Hepatocyte (in vitro differentiated cells): ENCODE results near the gene ARID2. TPM values are rescaled to one million over a fixed set of nuclear protein-coding genes. Genes with fewer than 3 reads are reported as not detected.

Experiments
- DNase-seq: peaks from one replicate; pipeline ENCODE4 v3.0.0-alpha.2; 2016; ENCODE audit warnings: low spot score
- H2AFZ ChIP-seq: fragments of 200-600 bp; sonication (generic); 2 replicates; pipeline ENCODE4 v1.6.0; 2016; ENCODE audit warnings: antibody characterized with exemption, mild to moderate bottlenecking
- H3K27ac ChIP-seq: fragments of 200-600 bp; sonication (generic); 2 replicates; pipeline ENCODE4 v1.5.1; 2016; ENCODE audit warnings: mild to moderate bottlenecking
- H3K27me3 ChIP-seq: fragments of 200-600 bp; sonication (generic); 2 replicates; pipeline ENCODE4 v1.6.1; 2016
- H3K36me3 ChIP-seq: fragments of 200-600 bp; sonication (generic); replicated peaks from 2 replicates; pipeline ENCODE4 v1.5.1; 2016; ENCODE audit warnings: low read depth; ENCODE audit not compliant: insufficient read depth
- H3K4me1 ChIP-seq: fragments of 200-600 bp; sonication (generic); 2 replicates; pipeline ENCODE4 v1.5.1; 2016; ENCODE audit warnings: mild to moderate bottlenecking, moderate library complexity; ENCODE audit not compliant: insufficient read depth
- H3K4me2 ChIP-seq: fragments of 200-600 bp; sonication (generic); 2 replicates; pipeline ENCODE4 v1.6.0; 2016
- H3K4me3 ChIP-seq: fragments of 200-600 bp; sonication (generic); 2 replicates; pipeline ENCODE4 v1.5.1; 2016; ENCODE audit warnings: mild to moderate bottlenecking
- H3K79me2 ChIP-seq: fragments of 200-600 bp; sonication (generic); 2 replicates; pipeline ENCODE4 v1.6.0; 2017; ENCODE audit warnings: mild to moderate bottlenecking
- H3K9me2 ChIP-seq: fragments of 200-600 bp; sonication (generic); replicated peaks from 2 replicates; pipeline ENCODE4 v1.6.0; 2017; ENCODE audit warnings: mild to moderate bottlenecking; ENCODE audit not compliant: insufficient read depth
- H3K9me3 ChIP-seq: fragments of 200-600 bp; sonication (generic); 2 replicates; pipeline ENCODE4 v1.5.1; 2016; ENCODE audit warnings: low read depth, mild to moderate bottlenecking
- H4K20me1 ChIP-seq: fragments of 200-600 bp; sonication (generic); 2 replicates; pipeline ENCODE4 v1.6.0; 2016; ENCODE audit warnings: mild to moderate bottlenecking; ENCODE audit not compliant: insufficient read depth, poor library complexity, severe bottlenecking
- CTCF ChIP-seq: fragments of 200-600 bp; sonication (generic); IDR thresholded peaks from 2 replicates; pipeline ENCODE4 v1.5.1; 2016; ENCODE audit warnings: antibody characterized with exemption, mild to moderate bottlenecking; ENCODE audit not compliant: poor library complexity
- EZH2 ChIP-seq: fragments of 200-600 bp; sonication (generic); IDR thresholded peaks from 2 replicates; pipeline ENCODE4 v1.6.1; 2016; ENCODE audit warnings: antibody characterized with exemption, mild to moderate bottlenecking, borderline replicate concordance
- EZH2phosphoT487 ChIP-seq: fragments of 200-600 bp; sonication (generic); IDR thresholded peaks from one replicate; pipeline ENCODE4 v1.6.1; 2018; ENCODE audit warnings: antibody characterized with exemption, mild to moderate bottlenecking, low read depth, moderate library complexity; ENCODE audit not compliant: unreplicated experiment, severe bottlenecking
- WGBS: methylation state at CpG from one replicate; pipeline ENCODE4 v1.1.6; 2016; ENCODE audit warnings: low lambda C conversion rate; ENCODE audit errors: missing lambda C conversion rate; 5-methylcytosine and 5-hydroxymethylcytosine counted together
- polyA plus RNA-seq: library from polyadenylated mRNA; unstranded; fragments of >200 nt; fragmentation: Nextera tagmentation; extraction: Ambion mirVana; gene quantifications from 2 replicates; pipeline ENCODE4 v1.2.1, GENCODE V29; 2016
- total RNA-seq: library from RNA; depleted of rRNA; stranded (reverse); fragments of >200 nt; gene quantifications from 2 replicates; pipeline ENCODE4 v1.2.3, GENCODE V29; 2014

The ARID2 gene
- total RNA-seq: 26.8 and 29.7 TPM in 2 replicates
- 11.9 and 13.2 TPM in 2 replicates for polyA plus RNA-seq

- H3K4me3 ChIP-seq: peak within 1 kb of the TSS; percentile 92
- H3K9me2 ChIP-seq: no peaks in the 10 kb centered on the region
- peak within 1 kb of the TSS; percentile 85 for H3K4me2 ChIP-seq
- TF ChIP-seq CTCF (no peak), EZH2phosphoT487 (no peak), EZH2 (no peak)
- peak within 1 kb of the TSS; percentile 100 for H3K27ac ChIP-seq
- peaks cover 56% of the 10 kb centered on the region for H3K79me2 ChIP-seq
- no peaks in the 10 kb centered on the region for H3K9me3 ChIP-seq
- no peaks in the 10 kb centered on the region for H3K27me3 ChIP-seq
- peak within 1 kb of the TSS; percentile 91 for H2AFZ ChIP-seq
- peaks cover 25% of the 10 kb centered on the region for H3K4me1 ChIP-seq
- peaks cover 20% of the 10 kb centered on the region for H4K20me1 ChIP-seq
- WGBS: 2% methylated on average over 39 of the region's 88 CpGs
- peak; percentile 83 for DNase-seq
- no peaks in the 10 kb centered on the region for H3K36me3 ChIP-seq
These were observed at the start of gene ARID2 for GRCh38 chr12:45729233-45730083. TSS of gene ARID2 (plus strand) at chr12:45729706. CDS start at chr12:45729837, 131 bp downstream.

DNA sequence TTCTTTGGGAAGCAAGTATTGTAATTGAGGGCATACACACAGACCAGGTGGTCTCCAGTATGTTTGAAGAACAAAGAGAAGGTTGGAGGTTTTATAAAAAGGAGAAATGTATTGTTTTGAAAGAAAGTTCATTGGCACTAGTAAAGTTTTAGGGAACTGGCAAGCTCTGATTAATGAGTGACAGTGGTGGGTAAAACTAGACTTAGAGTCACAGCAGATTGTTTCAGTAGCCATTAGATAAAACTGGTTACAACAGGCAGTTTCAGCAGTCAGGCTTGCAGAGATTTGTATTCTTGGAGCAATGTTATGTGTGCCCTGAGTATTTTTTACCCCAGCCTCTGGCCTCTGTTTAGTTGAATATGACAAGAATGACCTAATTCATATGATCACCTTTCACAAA is 49.1 kb upstream of the ARID2 start:
- no peak for DNase-seq
- Histone ChIP-seq H3K4me2 (no peak overlapping the region), H3K9me2 (no peaks in the 10 kb centered on the region), H3K27ac (no peak overlapping the region), H3K4me3 (no peak overlapping the region), H3K36me3 (no peaks in the 10 kb centered on the region), H3K79me2 (no peaks in the 10 kb centered on the region), H3K9me3 (no peaks in the 10 kb centered on the region), H2AFZ (no peak overlapping the region), H3K27me3 (no peaks in the 10 kb centered on the region), H4K20me1 (no peaks in the 10 kb centered on the region), H3K4me1 (no peaks in the 10 kb centered on the region)
- TF ChIP-seq EZH2: no peak
- no peak for TF ChIP-seq EZH2phosphoT487

GRCh38 chr12:45681465-45681864 is 48.0 kb upstream of the ARID2 start:
- no peak for DNase-seq
- Histone ChIP-seq H3K36me3 (no peaks in the 10 kb centered on the region), H2AFZ (no peak overlapping the region), H4K20me1 (no peaks in the 10 kb centered on the region), H3K4me1 (no peaks in the 10 kb centered on the region), H3K27me3 (no peaks in the 10 kb centered on the region), H3K4me3 (no peak overlapping the region), H3K27ac (no peak overlapping the region), H3K4me2 (no peak overlapping the region), H3K9me3 (no peaks in the 10 kb centered on the region), H3K9me2 (no peaks in the 10 kb centered on the region), H3K79me2 (no peaks in the 10 kb centered on the region)
- TF ChIP-seq EZH2 (no peak), EZH2phosphoT487 (no peak), CTCF (no peak)

DNA sequence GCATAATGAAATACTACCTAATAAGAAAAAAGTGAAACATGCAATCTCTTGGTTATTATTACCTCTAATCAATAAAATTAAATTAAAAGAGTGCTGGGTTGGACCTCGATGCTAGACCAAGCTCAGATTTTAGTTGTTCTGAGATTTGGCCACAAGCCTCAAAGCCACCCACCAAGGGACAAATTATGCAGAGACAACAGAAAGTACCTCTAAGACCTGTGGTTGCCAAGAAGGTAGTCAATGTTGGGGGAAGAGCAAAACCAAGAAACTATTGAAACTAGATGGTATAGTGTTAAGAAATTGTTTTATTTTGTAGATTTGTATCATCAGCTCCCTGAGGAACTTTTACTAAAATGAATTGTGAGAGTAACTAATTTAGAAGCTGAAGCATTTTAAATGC is 43.8 kb upstream of the ARID2 start:
- Histone ChIP-seq H3K4me3 (no peak overlapping the region), H3K27me3 (no peaks in the 10 kb centered on the region), H3K79me2 (no peaks in the 10 kb centered on the region), H3K4me1 (no peaks in the 10 kb centered on the region), H3K9me3 (no peaks in the 10 kb centered on the region), H3K4me2 (no peak overlapping the region), H4K20me1 (no peaks in the 10 kb centered on the region), H3K9me2 (no peaks in the 10 kb centered on the region), H3K27ac (no peak overlapping the region), H3K36me3 (no peaks in the 10 kb centered on the region), H2AFZ (no peak overlapping the region)
- DNase-seq: no peak
- no peak for TF ChIP-seq CTCF
- no peak for TF ChIP-seq EZH2phosphoT487
- no peak for TF ChIP-seq EZH2
- 89% methylated on average over 1 of the region's 1 CpG for WGBS
